ENCODE measurements around the gene KCNN3. TPM values are rescaled to one million over a fixed set of nuclear protein-coding genes. Genes with fewer than 3 reads are reported as not detected.

KCNN3 gene
- total RNA-seq, 1 donor from 2014 or later = under 0.01 TPM

- no peak overlapping the region for H3K4me3 ChIP-seq (ENCODE audit: low read depth, low read length)
- TF ChIP-seq CTCF (conservative IDR thresholded peaks at IDR 0.05; ENCODE audit: low read depth, low read length) = no peak
- DNase-seq (ENCODE audit: low read depth) = no peak
Measured at GRCh38 chr1:154780541-154780940, 89.5 kb downstream of the KCNN3 start.

GRCh38 chr1:154779551-154780189 is 90.4 kb downstream of the KCNN3 start:
- DNase-seq (ENCODE audit: low read depth) = no peak
- H3K4me3 ChIP-seq (ENCODE audit: low read depth, low read length) = no peak overlapping the region
- TF ChIP-seq CTCF (conservative IDR thresholded peaks at IDR 0.05; ENCODE audit: low read depth, low read length) = no peak

- DNase-seq (ENCODE audit: low read depth) = no peak
- TF ChIP-seq CTCF (conservative IDR thresholded peaks at IDR 0.05; ENCODE audit: low read depth, low read length) = no peak
- H3K4me3 ChIP-seq (ENCODE audit: low read depth, low read length) = no peak overlapping the region
Measured at GRCh38 chr1:154778944-154779343, 91.1 kb downstream of the KCNN3 start.

- no peak for TF ChIP-seq CTCF (conservative IDR thresholded peaks at IDR 0.05; ENCODE audit: low read depth, low read length)
- H3K4me3 ChIP-seq (ENCODE audit: low read depth, low read length) = no peak overlapping the region
- DNase-seq (ENCODE audit: low read depth) = no peak
Measured at GRCh38 chr1:154778275-154778674, 91.8 kb downstream of the KCNN3 start.

GRCh38 chr1:154777781-154778180 is 92.3 kb downstream of the KCNN3 start:
- no peak overlapping the region for H3K4me3 ChIP-seq (ENCODE audit: low read depth, low read length)
- no peak for DNase-seq (ENCODE audit: low read depth)
- TF ChIP-seq CTCF (conservative IDR thresholded peaks at IDR 0.05; ENCODE audit: low read depth, low read length) = no peak

- no peak for TF ChIP-seq CTCF (conservative IDR thresholded peaks at IDR 0.05; ENCODE audit: low read depth, low read length)
- no peak for DNase-seq (ENCODE audit: low read depth)
Measured at GRCh38 chr1:154777154-154777553, 92.9 kb downstream of the KCNN3 start.

More at GRCh38 chr1:154777154-154777553, 92.9 kb downstream of the KCNN3 start:
- H3K4me3 ChIP-seq (ENCODE audit: low read depth, low read length) = no peak overlapping the region
